Activated T-cell treated with anti-CD3 and anti-CD28 coated beads, Interleukin-2, amount 50 U/mL, for 72 hours (primary cell): ENCODE results near the gene ACOX2. TPM values are rescaled to one million over a fixed set of nuclear protein-coding genes. Genes with fewer than 3 reads are reported as not detected.

ENCODE experiments used
- ATAC-seq, 2 donors: fragments of 150-1000 bp; cut with Tn5 transposase; replicated peaks in 1 of 2; 2 replicates each; pipeline ENCODE4 v1.10.0; 2021; ENCODE audit warnings: moderate library complexity in 2 of 2, mild to moderate bottlenecking in 1 of 2
- DNase-seq, 2 donors: peaks; one replicate each; pipeline ENCODE4 v3.0.0; 2021 to 2022; ENCODE audit warnings: mixed read lengths in 1 of 2
- H3K27ac Mint-ChIP-seq: one replicate; pipeline ENCODE4 v1.8.0; 2022; ENCODE audit warnings: mild to moderate bottlenecking, moderate library complexity, mixed read lengths
- H3K27me3 Mint-ChIP-seq: one replicate; pipeline ENCODE4 v1.8.0; 2022; ENCODE audit warnings: low read depth, mixed read lengths
- H3K36me3 Mint-ChIP-seq, 2 donors: one replicate each; pipeline ENCODE4 v1.8.0; 2022; ENCODE audit warnings: mixed read lengths in 2 of 2, mild to moderate bottlenecking in 1 of 2; ENCODE audit not compliant: insufficient read depth in 2 of 2
- H3K4me1 Mint-ChIP-seq: one replicate; pipeline ENCODE4 v1.8.0; 2022; ENCODE audit warnings: low read depth, mixed read lengths
- H3K4me3 Mint-ChIP-seq, 2 donors: one replicate each; pipeline ENCODE4 v1.8.0; 2022; ENCODE audit warnings: mild to moderate bottlenecking in 2 of 2, mixed read lengths in 2 of 2, moderate library complexity in 2 of 2
- H3K9me3 Mint-ChIP-seq, 2 donors: one replicate each; pipeline ENCODE4 v1.8.0; 2022; ENCODE audit warnings: mixed read lengths in 2 of 2
- total RNA-seq, 2 donors: library from RNA; stranded (reverse); gene quantifications; one replicate each; pipeline ENCODE4 v1.2.3, GENCODE V29; 2022

The ACOX2 gene
- total RNA-seq, 2 donors from 2014 or later: not detected

DNA sequence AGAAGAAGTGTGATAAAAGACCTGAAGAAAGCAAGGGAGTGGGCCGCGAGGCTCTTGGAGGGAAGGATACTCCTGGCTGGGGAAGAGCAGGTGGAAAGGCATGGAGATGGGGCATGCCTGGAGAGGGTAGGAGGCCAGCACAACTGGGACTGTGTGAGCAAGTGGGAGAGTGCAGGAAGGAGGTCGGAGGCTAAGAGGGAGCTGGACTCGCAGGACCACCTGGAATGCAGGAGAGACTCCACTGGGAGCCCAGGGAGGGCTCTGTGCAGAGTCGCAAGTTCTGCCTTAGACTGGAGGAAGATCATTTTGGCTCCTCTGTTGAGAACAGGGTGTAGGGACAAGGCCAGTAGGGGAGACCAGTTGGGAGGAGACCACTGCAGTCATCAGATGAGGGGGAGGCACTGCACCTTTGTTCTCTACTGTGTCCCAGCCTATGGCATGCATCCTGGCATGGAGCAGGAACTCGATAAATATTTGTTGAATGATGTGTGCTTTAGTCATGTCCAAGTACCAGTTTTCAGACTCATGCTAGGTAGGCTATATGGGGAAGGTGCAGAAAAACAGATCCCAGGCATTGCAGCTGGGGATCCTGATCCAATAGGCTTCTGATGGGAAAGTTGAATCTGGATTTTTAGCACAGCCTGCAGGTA lies 26.5 kb upstream of the ACOX2 start:
- no peaks in the 10 kb centered on the region for H3K36me3 Mint-ChIP-seq
- DNase-seq (no peak), ATAC-seq (no peak)
- no peak overlapping the region for H3K27ac Mint-ChIP-seq
- H3K4me3 Mint-ChIP-seq: no peak overlapping the region
- H3K4me1 Mint-ChIP-seq: no peaks in the 10 kb centered on the region
- peaks cover 0 to 4% of the 10 kb centered on the region in 2 donors for H3K9me3 Mint-ChIP-seq
- no peaks in the 10 kb centered on the region for H3K27me3 Mint-ChIP-seq

DNA sequence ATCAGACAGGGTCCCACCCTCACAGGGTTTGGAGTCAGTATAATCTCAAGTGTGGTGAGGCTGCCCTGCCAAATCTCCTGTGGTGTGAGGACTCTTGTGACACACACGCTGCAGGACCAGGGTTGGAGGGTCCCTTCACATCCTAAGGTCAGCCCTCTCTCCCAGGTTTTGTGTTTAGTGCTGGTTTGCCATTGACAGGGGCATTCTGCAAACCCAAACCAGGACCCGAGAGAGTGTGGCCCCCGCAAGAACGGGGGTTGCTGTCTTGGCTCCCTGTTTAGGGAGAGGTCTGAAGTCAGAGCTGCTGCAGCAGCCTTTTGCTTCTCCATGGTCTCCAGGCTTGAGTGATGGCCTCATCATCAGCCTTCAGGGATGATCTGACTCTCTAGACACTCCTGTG lies 25.5 kb upstream of the ACOX2 start:
- Mint-ChIP-seq H3K4me3 (no peak overlapping the region), H3K27me3 (no peaks in the 10 kb centered on the region), H3K4me1 (no peaks in the 10 kb centered on the region), H3K27ac (no peak overlapping the region), H3K36me3 (no peaks in the 10 kb centered on the region), H3K9me3 (peaks cover 0 to 4% of the 10 kb centered on the region in 2 donors)
- no peak for DNase-seq
- ATAC-seq: no peak

GRCh38 chr3:58560771-58561311 lies 23.9 kb upstream of the ACOX2 start:
- H3K4me1 Mint-ChIP-seq: no peaks in the 10 kb centered on the region
- peaks cover 0 to 4% of the 10 kb centered on the region in 2 donors for H3K9me3 Mint-ChIP-seq
- peaks cover under 1% of the 10 kb centered on the region for H3K27me3 Mint-ChIP-seq

DNA sequence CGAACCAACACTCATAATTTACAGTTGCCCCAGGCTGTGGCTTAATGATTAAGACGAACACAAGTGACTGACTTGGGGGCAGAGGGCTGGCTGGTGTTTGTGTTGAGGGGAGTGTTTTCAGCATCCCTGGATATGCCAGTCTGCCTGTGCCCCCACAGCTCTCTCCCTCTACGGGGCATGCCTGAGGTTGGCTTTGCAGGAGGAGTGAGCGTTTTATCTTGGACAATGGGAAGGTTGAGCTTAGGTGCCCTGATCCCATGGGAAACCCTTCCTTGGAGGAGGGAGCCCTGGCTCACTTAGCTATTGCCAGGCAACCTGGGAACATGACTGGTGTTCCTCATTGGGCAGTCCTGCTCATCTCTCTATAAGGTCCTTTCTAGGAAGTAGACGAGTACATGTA lies 22.6 kb upstream of the ACOX2 start:
- H3K4me3 Mint-ChIP-seq: no peak overlapping the region
- no peaks in the 10 kb centered on the region for H3K4me1 Mint-ChIP-seq
- H3K36me3 Mint-ChIP-seq: no peaks in the 10 kb centered on the region
- ATAC-seq (no peak), DNase-seq (no peak)
- H3K9me3 Mint-ChIP-seq: peaks cover 0 to 4% of the 10 kb centered on the region in 2 donors
- H3K27me3 Mint-ChIP-seq: peaks cover 10% of the 10 kb centered on the region
- no peak overlapping the region for H3K27ac Mint-ChIP-seq

More at GRCh38 chr3:58560771-58561311, 23.9 kb upstream of the ACOX2 start:
- DNase-seq (no peak), ATAC-seq (no peak)
- H3K4me3 Mint-ChIP-seq: no peak overlapping the region
- no peaks in the 10 kb centered on the region for H3K36me3 Mint-ChIP-seq
- no peak overlapping the region for H3K27ac Mint-ChIP-seq

GRCh38 chr3:58557491-58557890 lies 20.5 kb upstream of the ACOX2 start:
- Mint-ChIP-seq H3K9me3 (peaks cover 3 to 5% of the 10 kb centered on the region in 2 donors), H3K4me3 (no peak overlapping the region), H3K27ac (no peak overlapping the region), H3K4me1 (no peaks in the 10 kb centered on the region), H3K27me3 (peaks cover 16% of the 10 kb centered on the region), H3K36me3 (no peaks in the 10 kb centered on the region)
- DNase-seq: no peak
- no peak for ATAC-seq

- Mint-ChIP-seq H3K27me3 (peaks cover 18% of the 10 kb centered on the region), H3K36me3 (peaks cover 0 to 3% of the 10 kb centered on the region in 2 donors), H3K27ac (no peak overlapping the region), H3K4me1 (no peaks in the 10 kb centered on the region), H3K9me3 (peaks cover 6 to 8% of the 10 kb centered on the region in 2 donors), H3K4me3 (no peak overlapping the region)
- ATAC-seq (no peak), DNase-seq (no peak)
Measured at GRCh38 chr3:58556761-58557221, 19.8 kb upstream of the ACOX2 start.

- Mint-ChIP-seq H3K4me3 (no peak overlapping the region), H3K9me3 (peaks cover 8 to 10% of the 10 kb centered on the region in 2 donors), H3K27ac (no peak overlapping the region), H3K4me1 (no peaks in the 10 kb centered on the region), H3K36me3 (peaks cover 2 to 6% of the 10 kb centered on the region in 2 donors), H3K27me3 (peaks cover 18% of the 10 kb centered on the region)
- no peak for DNase-seq
- no peak for ATAC-seq
Measured at GRCh38 chr3:58556001-58556400, 19.0 kb upstream of the ACOX2 start.

- ATAC-seq (no peak), DNase-seq (no peak)
- H3K9me3 Mint-ChIP-seq: peaks cover 8 to 10% of the 10 kb centered on the region in 2 donors
- H3K4me3 Mint-ChIP-seq: no peak overlapping the region
- H3K4me1 Mint-ChIP-seq: no peaks in the 10 kb centered on the region
- H3K27ac Mint-ChIP-seq: no peak overlapping the region
- peaks cover 18% of the 10 kb centered on the region for H3K27me3 Mint-ChIP-seq
- H3K36me3 Mint-ChIP-seq: peaks cover 2 to 6% of the 10 kb centered on the region in 2 donors
Measured at GRCh38 chr3:58555203-58555602, 18.2 kb upstream of the ACOX2 start.

DNA sequence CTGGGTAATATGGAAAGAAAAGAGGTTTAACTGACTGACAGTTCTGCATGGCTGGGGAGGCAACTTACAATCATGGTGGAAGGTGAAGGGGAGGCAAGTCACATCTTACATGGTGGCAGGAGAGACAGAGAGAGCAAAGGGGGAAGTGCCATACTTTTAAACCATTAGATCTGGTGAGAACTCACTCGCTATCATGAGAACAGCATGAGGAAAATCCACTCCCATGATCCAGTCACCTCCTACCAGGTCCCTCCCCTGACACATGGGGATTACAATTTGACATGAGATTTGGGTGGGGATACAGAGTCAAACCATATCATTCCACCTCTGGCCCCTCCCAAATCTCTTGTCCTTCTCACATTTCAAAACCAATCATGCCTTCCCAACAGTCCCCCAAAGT lies 16.0 kb upstream of the ACOX2 start:
- DNase-seq (no peak), ATAC-seq (no peak)
- no peak overlapping the region for H3K27ac Mint-ChIP-seq
- H3K4me1 Mint-ChIP-seq: no peaks in the 10 kb centered on the region
- peaks cover 8 to 10% of the 10 kb centered on the region in 2 donors for H3K9me3 Mint-ChIP-seq
- peaks cover 18% of the 10 kb centered on the region for H3K27me3 Mint-ChIP-seq
- H3K4me3 Mint-ChIP-seq: no peak overlapping the region
- peaks cover 2 to 6% of the 10 kb centered on the region in 2 donors for H3K36me3 Mint-ChIP-seq

DNA sequence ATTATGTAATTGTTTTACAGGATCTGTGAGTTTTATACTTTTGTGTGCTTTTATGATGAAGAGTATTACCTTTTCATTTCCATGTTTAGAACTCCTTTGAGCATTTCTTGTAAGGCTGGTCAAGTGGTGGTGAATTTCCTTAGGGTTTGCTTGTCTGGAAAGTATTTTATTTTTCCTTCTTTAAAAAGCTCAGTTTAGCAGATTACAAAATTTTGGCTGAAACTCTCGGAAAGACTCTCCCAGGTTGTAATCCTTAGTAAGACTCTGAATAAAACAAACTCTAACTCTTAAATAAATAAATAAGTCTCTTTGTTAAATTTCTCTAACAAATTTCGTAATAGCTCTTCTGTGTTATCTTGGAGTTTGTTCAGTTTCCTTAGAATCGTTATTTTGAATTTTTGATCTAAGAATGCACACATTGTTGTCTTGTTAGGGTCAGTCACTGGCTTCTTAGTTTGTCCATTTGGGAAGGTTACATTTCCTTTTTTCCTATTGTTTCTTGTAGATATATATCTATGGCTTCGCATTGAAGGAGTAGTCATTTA lies 14.7 kb upstream of the ACOX2 start:
- H3K9me3 Mint-ChIP-seq: peaks cover 8 to 10% of the 10 kb centered on the region in 2 donors
- H3K4me1 Mint-ChIP-seq: no peaks in the 10 kb centered on the region
- no peak overlapping the region for H3K4me3 Mint-ChIP-seq
- H3K36me3 Mint-ChIP-seq: peaks cover 2 to 6% of the 10 kb centered on the region in 2 donors
- H3K27ac Mint-ChIP-seq: peak overlapping the region; percentile 48
- no peak for ATAC-seq
- DNase-seq: no peak
- peaks cover 18% of the 10 kb centered on the region for H3K27me3 Mint-ChIP-seq

- ATAC-seq: no peak
- H3K27me3 Mint-ChIP-seq: no peaks in the 10 kb centered on the region
- H3K36me3 Mint-ChIP-seq: no peaks in the 10 kb centered on the region
- H3K27ac Mint-ChIP-seq: no peak overlapping the region
- no peaks in the 10 kb centered on the region for H3K9me3 Mint-ChIP-seq
- DNase-seq: no peak
- no peak overlapping the region for H3K4me3 Mint-ChIP-seq
- no peaks in the 10 kb centered on the region for H3K4me1 Mint-ChIP-seq
Measured at GRCh38 chr3:58544541-58544940, 7.6 kb upstream of the ACOX2 start.

GRCh38 chr3:58540176-58540858 lies 3.3 kb upstream of the ACOX2 start:
- Mint-ChIP-seq H3K27ac (no peak overlapping the region), H3K27me3 (no peaks in the 10 kb centered on the region), H3K9me3 (no peaks in the 10 kb centered on the region), H3K4me1 (peaks cover 7% of the 10 kb centered on the region), H3K4me3 (no peak overlapping the region), H3K36me3 (no peaks in the 10 kb centered on the region)
- ATAC-seq: no peak
- no peak for DNase-seq

DNA sequence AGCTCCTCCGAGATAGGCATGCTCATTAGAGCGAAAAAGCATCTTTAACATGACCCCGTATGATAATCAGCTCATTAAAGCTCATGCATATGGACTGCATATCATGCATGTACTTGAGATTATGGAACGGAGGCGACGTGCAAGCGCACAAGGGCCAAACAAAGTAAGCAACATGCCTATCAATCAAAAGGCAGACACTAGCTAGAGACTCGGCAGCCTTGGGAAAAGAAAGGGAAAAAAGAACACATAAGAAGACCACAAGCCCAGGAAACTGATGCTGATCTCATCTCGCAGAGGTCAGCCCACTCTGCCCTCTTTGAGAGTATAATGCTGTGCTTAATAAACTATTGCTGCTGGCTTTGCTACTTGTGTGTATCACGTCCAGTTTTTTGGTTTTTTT lies 2.6 kb upstream of the ACOX2 start:
- H3K9me3 Mint-ChIP-seq: no peaks in the 10 kb centered on the region
- no peak overlapping the region for H3K27ac Mint-ChIP-seq
- H3K4me1 Mint-ChIP-seq: peaks cover 7% of the 10 kb centered on the region
- DNase-seq (no peak), ATAC-seq (no peak)
- H3K36me3 Mint-ChIP-seq: no peaks in the 10 kb centered on the region
- H3K4me3 Mint-ChIP-seq: no peak overlapping the region
- H3K27me3 Mint-ChIP-seq: no peaks in the 10 kb centered on the region
